ENCODE results near the gene FBXO45. TPM values are rescaled to one million over a fixed set of nuclear protein-coding genes. Genes with fewer than 3 reads are reported as not detected.
A peak's percentile ranks its signal among the peaks of the same experiment; 100 is the strongest.

Gene FBXO45
- total and polyA plus RNA-seq, 2 of the 13 experiments (the other 11 are each of a cell fraction or from before 2014, with no cell fraction given): 7.0 to 12.1 TPM

DNA sequence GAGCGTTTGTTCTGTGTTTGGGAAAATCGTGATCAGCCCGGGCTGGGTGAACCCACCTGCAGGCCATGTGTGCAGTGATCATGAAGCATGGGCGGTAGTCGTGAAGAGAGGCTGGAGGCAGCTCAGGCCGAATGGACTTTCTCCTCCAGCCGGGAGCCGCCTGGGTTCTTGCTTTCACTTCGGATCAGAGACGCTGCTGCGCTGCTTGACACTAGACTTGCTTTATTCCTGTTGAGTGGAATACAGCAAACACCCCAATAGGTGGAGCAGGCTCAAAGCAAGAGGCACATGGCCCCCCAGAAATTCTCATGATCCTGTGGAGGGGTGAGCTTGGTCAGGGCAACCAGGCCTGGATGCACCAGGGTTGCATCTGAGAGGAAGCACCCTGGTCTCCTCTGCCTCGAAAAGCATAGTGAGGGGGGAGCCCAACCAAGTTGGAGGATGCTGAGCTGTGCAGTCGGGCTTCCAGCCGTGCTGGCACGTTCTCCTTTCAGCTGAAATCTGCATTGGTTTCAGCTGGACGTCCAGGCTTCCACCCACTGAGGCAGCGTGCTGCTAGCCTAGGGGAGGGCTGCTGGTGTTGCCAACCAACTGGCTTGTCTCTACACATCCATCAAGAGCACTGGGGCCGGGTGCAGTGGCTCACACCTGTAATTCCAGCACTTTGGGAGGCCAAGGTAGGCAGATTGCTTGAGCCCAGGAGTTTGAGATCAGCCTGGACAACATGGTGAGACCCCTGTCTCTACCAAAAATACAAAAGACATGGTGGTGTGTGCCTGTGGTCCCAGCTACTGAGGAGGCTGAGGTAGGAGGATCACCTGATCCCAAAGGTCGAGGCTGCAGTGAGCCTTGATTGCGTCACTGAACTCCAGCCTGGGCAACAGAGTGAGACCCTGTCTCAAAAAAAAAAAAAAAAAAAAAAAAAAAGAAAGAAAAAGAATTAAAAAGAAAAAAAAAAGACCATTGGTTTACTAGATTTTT is 68.2 kb downstream of the FBXO45 start (continued):
- TF ChIP-seq MEIS2 (CRISPR knock-in tag; IDR thresholded peaks at IDR 0.05) (no peak), RBM22 (optimal IDR thresholded peaks at IDR 0.05; ENCODE audit: low read length) (no peak), MAZ (IDR thresholded peaks at IDR 0.05; ENCODE audit: borderline replicate concordance, low read depth, low read length) (no peak), MAZ (CRISPR knock-in tag; IDR thresholded peaks at IDR 0.05; ENCODE audit: low read depth) (no peak), ATF6 (CRISPR knock-in tag; conservative IDR thresholded peaks at IDR 0.05) (no peak), HDAC2 (CRISPR knock-in tag; IDR thresholded peaks at IDR 0.05) (no peak), ZNF33A (CRISPR knock-in tag; IDR thresholded peaks at IDR 0.05; ENCODE audit: borderline replicate concordance) (no peak), HOXA9 (CRISPR knock-in tag; IDR thresholded peaks at IDR 0.05; ENCODE audit: borderline replicate concordance) (no peak), ZNF687 (CRISPR knock-in tag; IDR thresholded peaks at IDR 0.05) (peak; percentile 85), GTF2F1 (IDR thresholded peaks at IDR 0.05; ENCODE audit: low read length) (no peak), IKZF4 (CRISPR knock-in tag; IDR thresholded peaks at IDR 0.05; ENCODE audit: borderline replicate concordance, low read depth, not compliant biosample characterization) (no peak), NFKB2 (CRISPR knock-in tag; IDR thresholded peaks at IDR 0.05; ENCODE audit: borderline replicate concordance) (peak; percentile 44; the same call in 1 of the 2 replicates), ZNF768 (CRISPR knock-in tag; IDR thresholded peaks at IDR 0.05) (peak; percentile 88)
- TF ChIP-seq, protein P1, sequence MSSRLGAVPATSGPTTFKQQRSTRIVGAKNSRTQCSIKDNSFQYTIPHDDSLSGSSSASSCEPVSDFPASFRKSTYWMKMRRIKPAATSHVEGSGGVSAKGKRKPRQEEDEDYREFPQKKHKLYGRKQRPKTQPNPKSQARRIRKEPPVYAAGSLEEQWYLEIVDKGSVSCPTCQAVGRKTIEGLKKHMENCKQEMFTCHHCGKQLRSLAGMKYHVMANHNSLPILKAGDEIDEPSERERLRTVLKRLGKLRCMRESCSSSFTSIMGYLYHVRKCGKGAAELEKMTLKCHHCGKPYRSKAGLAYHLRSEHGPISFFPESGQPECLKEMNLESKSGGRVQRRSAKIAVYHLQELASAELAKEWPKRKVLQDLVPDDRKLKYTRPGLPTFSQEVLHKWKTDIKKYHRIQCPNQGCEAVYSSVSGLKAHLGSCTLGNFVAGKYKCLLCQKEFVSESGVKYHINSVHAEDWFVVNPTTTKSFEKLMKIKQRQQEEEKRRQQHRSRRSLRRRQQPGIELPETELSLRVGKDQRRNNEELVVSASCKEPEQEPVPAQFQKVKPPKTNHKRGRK (CRISPR knock-in tag; IDR thresholded peaks at IDR 0.05): no peak
- TF ChIP-seq, protein P2, sequence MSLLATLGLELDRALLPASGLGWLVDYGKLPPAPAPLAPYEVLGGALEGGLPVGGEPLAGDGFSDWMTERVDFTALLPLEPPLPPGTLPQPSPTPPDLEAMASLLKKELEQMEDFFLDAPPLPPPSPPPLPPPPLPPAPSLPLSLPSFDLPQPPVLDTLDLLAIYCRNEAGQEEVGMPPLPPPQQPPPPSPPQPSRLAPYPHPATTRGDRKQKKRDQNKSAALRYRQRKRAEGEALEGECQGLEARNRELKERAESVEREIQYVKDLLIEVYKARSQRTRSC (CRISPR knock-in tag; IDR thresholded peaks at IDR 0.05; ENCODE audit: low read depth): no peak
- TF ChIP-seq, protein P3, sequence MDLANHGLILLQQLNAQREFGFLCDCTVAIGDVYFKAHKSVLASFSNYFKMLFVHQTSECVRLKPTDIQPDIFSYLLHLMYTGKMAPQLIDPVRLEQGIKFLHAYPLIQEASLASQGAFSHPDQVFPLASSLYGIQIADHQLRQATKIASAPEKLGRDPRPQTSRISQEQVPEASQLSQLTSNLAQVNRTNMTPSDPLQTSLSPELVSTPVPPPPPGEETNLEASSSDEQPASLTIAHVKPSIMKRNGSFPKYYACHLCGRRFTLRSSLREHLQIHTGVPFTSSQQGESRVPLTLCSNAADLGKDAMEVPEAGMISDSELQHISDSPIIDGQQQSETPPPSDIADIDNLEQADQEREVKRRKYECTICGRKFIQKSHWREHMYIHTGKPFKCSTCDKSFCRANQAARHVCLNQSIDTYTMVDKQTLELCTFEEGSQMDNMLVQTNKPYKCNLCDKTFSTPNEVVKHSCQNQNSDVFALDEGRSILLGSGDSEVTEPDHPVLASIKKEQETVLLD (CRISPR knock-in tag; IDR thresholded peaks at IDR 0.05; ENCODE audit: low read depth): no peak
